Measurements from ENCODE around the gene ZFHX2. TPM values are rescaled to one million over a fixed set of nuclear protein-coding genes. Genes with fewer than 3 reads are reported as not detected.

The ZFHX2 gene
- total RNA-seq, 1 donor from 2014 or later, result 1.0 TPM

GRCh38 chr14:23577004-23577681 is 25.6 kb upstream of the ZFHX2 start:
- DNase-seq (no peak), ATAC-seq (peak; percentile 35)
- intact Hi-C loops (cut with micrococcal nuclease), result no loop called here

GRCh38 chr14:23573384-23574015 is 21.9 kb upstream of the ZFHX2 start:
- no peak for DNase-seq
- intact Hi-C loops (cut with micrococcal nuclease), result no loop called here
- no peak for ATAC-seq

- DNase-seq, result no peak
- intact Hi-C loops (cut with micrococcal nuclease), result no loop called here
- ATAC-seq, result peak; percentile 53
Measured at GRCh38 chr14:23572836-23573235, 21.3 kb upstream of the ZFHX2 start.

GRCh38 chr14:23572524-23572828 is 20.9 kb upstream of the ZFHX2 start:
- intact Hi-C loops (cut with micrococcal nuclease), result no loop called here
- no peak for DNase-seq
- no peak for ATAC-seq

- no peak for DNase-seq
- intact Hi-C loops (cut with micrococcal nuclease), result no loop called here
- no peak for ATAC-seq
Measured at GRCh38 chr14:23571701-23572523, 20.3 kb upstream of the ZFHX2 start.

- intact Hi-C loops (cut with micrococcal nuclease), result no loop called here
- no peak for DNase-seq
- no peak for ATAC-seq
Measured at GRCh38 chr14:23570806-23571483, 19.4 kb upstream of the ZFHX2 start.

- ATAC-seq, result peak; percentile 18
- intact Hi-C loops (cut with micrococcal nuclease), result no loop called here
Measured at GRCh38 chr14:23569443-23570151, 18.0 kb upstream of the ZFHX2 start.

GRCh38 chr14:23568600-23569331 is 17.2 kb upstream of the ZFHX2 start:
- DNase-seq (no peak), ATAC-seq (no peak)
- intact Hi-C loops (cut with micrococcal nuclease), result no loop called here

More at GRCh38 chr14:23569443-23570151, 18.0 kb upstream of the ZFHX2 start:
- DNase-seq, result no peak

- intact Hi-C loops (cut with micrococcal nuclease), result no loop called here
- DNase-seq (no peak), ATAC-seq (no peak)
Measured at GRCh38 chr14:23568021-23568599, 16.5 kb upstream of the ZFHX2 start.

GRCh38 chr14:23567186-23568020 is 15.8 kb upstream of the ZFHX2 start, which contains the start of gene AP1G2:
TSS of gene AP1G2 (minus strand) at chr14:23567791. CDS start at chr14:23567314, 477 bp downstream.
- ATAC-seq (peak; percentile 79), DNase-seq (peak; percentile 89)
- intact Hi-C loops (cut with micrococcal nuclease), result no loop called here

GRCh38 chr14:23566778-23567185 is 15.2 kb upstream of the ZFHX2 start:
- intact Hi-C loops (cut with micrococcal nuclease), result no loop called here
- DNase-seq (no peak), ATAC-seq (peak; percentile 9)

- no peak for DNase-seq
Measured at GRCh38 chr14:23566112-23566777, 14.7 kb upstream of the ZFHX2 start.

GRCh38 chr14:23565626-23566025 is 14.1 kb upstream of the ZFHX2 start:
- intact Hi-C loops (cut with micrococcal nuclease), result no loop called here
- DNase-seq (no peak), ATAC-seq (no peak)

More at GRCh38 chr14:23566112-23566777, 14.7 kb upstream of the ZFHX2 start:
- ATAC-seq, result no peak
- intact Hi-C loops (cut with micrococcal nuclease), result no loop called here

GRCh38 chr14:23564876-23565275 is 13.3 kb upstream of the ZFHX2 start:
- DNase-seq (no peak), ATAC-seq (no peak)
- intact Hi-C loops (cut with micrococcal nuclease), result no loop called here

- ATAC-seq, result no peak
- intact Hi-C loops (cut with micrococcal nuclease), result no loop called here
- DNase-seq, result no peak
Measured at GRCh38 chr14:23564181-23564812, 12.7 kb upstream of the ZFHX2 start.

GRCh38 chr14:23563473-23564180 is 12.1 kb upstream of the ZFHX2 start:
- DNase-seq, result no peak
- ATAC-seq, result no peak
- intact Hi-C loops (cut with micrococcal nuclease), result no loop called here

Data from left ventricle myocardium superior (tissue), 1 donor.